Erythroblast (primary cell): ENCODE data around the gene AMPD1.

Experiments used
- DNase-seq, 2 experiments: peaks; one replicate each; lab custom pipeline; 2025; lab: John Stamatoyannopoulos, UW
- GATA1 ChIP-seq: IDR thresholded peaks from 2 replicates; pipeline ENCODE4 v1.6.1; 2011; ENCODE audit warnings: low read depth, mild to moderate bottlenecking, control low read depth, low read length, moderate library complexity
- POLR2A ChIP-seq: IDR thresholded peaks from 2 replicates; pipeline ENCODE4 v1.6.1; 2011; ENCODE audit warnings: mild to moderate bottlenecking, low read length

The AMPD1 gene

GRCh38 chr1:114712977-114713376 is 17.6 kb upstream of the AMPD1 start:
- no peak for TF ChIP-seq POLR2A
- no peak for TF ChIP-seq GATA1
- DNase-seq, result no peak

GRCh38 chr1:114710360-114710759 is 15.0 kb upstream of the AMPD1 start:
- DNase-seq, result no peak
- TF ChIP-seq GATA1 (no peak), POLR2A (no peak)

GRCh38 chr1:114707604-114708003 is 12.3 kb upstream of the AMPD1 start:
- TF ChIP-seq GATA1 (no peak), POLR2A (no peak)
- DNase-seq, result no peak

- TF ChIP-seq GATA1 (no peak), POLR2A (no peak)
- DNase-seq, result no peak
These were observed 7.9 kb upstream of the AMPD1 start for GRCh38 chr1:114703242-114703641.

- TF ChIP-seq GATA1 (no peak), POLR2A (no peak)
- DNase-seq, result no peak
These were observed 7.4 kb upstream of the AMPD1 start for GRCh38 chr1:114702737-114703136.

- TF ChIP-seq POLR2A, result no peak
- TF ChIP-seq GATA1, result no peak
These were observed 6.6 kb upstream of the AMPD1 start for GRCh38 chr1:114701931-114702330.

GRCh38 chr1:114700036-114700600 is 4.8 kb upstream of the AMPD1 start:
- DNase-seq, result no peak
- TF ChIP-seq POLR2A (no peak), GATA1 (no peak)

More at GRCh38 chr1:114701931-114702330, 6.6 kb upstream of the AMPD1 start:
- no peak for DNase-seq

GRCh38 chr1:114696810-114697209 is 1.5 kb upstream of the AMPD1 start:
- no peak for TF ChIP-seq GATA1
- TF ChIP-seq POLR2A, result no peak
- no peak for DNase-seq

GRCh38 chr1:114694540-114695310 is 621 bp downstream of the AMPD1 start:
- DNase-seq, result no peak
- no peak for TF ChIP-seq GATA1
- no peak for TF ChIP-seq POLR2A

GRCh38 chr1:114692947-114693346 is 2.4 kb downstream of the AMPD1 start:
- TF ChIP-seq GATA1 (no peak), POLR2A (no peak)
- no peak for DNase-seq

GRCh38 chr1:114691061-114691460 is 4.3 kb downstream of the AMPD1 start:
- TF ChIP-seq POLR2A, result no peak
- DNase-seq, result no peak

GRCh38 chr1:114690148-114690547 is 5.2 kb downstream of the AMPD1 start:
- TF ChIP-seq POLR2A (no peak), GATA1 (no peak)
- DNase-seq, result no peak

GRCh38 chr1:114688526-114688925 is 6.8 kb downstream of the AMPD1 start:
- no peak for DNase-seq
- TF ChIP-seq GATA1 (no peak), POLR2A (no peak)

GRCh38 chr1:114685851-114686250 is 9.5 kb downstream of the AMPD1 start:
- TF ChIP-seq GATA1 (no peak), POLR2A (no peak)
- no peak for DNase-seq

- DNase-seq, result no peak
- TF ChIP-seq GATA1 (no peak), POLR2A (no peak)
These were observed 17.7 kb downstream of the AMPD1 start for GRCh38 chr1:114677691-114678090.

- DNase-seq, result no peak
- TF ChIP-seq POLR2A, result no peak
- no peak for TF ChIP-seq GATA1
These were observed 19.2 kb downstream of the AMPD1 start for GRCh38 chr1:114676115-114676514.
